ENCODE data around the gene MYH6. TPM values are rescaled to one million over a fixed set of nuclear protein-coding genes. Genes with fewer than 3 reads are reported as not detected.
A peak's percentile ranks its signal among the peaks of the same experiment; 100 is the strongest.

MYH6 gene
- polyA plus RNA-seq, 3 donors, result not detected

DNA sequence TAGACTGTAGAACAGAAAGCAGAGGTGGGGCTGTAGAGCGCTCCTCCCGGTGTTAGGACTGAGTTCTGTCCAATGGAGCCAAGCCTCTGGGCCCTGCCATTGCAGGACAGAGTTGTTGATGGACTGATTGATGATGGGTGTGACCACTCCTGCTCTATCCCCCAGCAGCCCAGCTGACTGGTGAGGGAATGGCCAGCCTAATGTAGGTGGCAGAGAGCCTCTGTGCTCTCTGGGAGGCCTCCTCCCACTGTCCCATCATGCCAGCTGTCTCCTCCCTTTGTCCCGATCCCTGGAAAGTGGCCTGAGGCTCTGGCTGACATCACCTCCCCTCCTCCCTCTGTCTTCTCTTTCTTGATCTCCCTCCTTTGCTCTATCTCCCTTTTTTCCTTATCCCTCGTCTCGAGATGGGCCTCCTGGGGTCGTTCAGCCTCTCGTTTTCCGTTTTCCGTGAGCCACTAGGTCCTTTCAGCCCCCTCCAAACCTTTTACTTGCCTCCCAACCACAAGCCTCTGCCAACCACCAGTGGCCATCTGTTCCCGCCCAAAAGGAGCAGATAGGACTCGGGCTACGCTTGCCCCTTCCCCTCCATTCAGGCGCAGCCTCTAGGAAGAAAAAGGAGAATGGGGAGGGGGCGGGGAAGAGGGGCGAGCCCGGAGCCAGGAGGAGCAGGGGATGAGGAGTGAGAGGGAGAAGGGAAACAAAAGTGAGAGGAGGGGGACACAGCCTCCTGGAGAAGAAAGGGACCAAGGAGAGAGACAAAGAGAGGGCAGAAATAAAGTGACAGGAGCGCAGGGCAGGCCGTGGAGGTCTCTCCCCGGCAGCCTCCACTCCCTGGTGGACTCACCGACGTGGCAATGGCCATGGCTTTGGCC lies 43.7 kb downstream of the MYH6 start:
- DNase-seq, result no peak
- H3K4me1 Mint-ChIP-seq, result peaks cover 2% of the 10 kb centered on the region

GRCh38 chr14:23362200-23362599 lies 45.9 kb downstream of the MYH6 start:
- Mint-ChIP-seq H3K9me3 (peaks cover 0 to 10% (median 0%) of the 10 kb centered on the region in 7 donors), H3K27me3 (ENCODE audit: low read depth in 3 of 3) (peaks cover 33 to 45% (median 42%) of the 10 kb centered on the region in 3 donors), H3K36me3 (peaks cover 0 to 2% of the 10 kb centered on the region in 2 donors), H3K4me3 (no peak overlapping the region), H3K4me1 (peaks cover 2% of the 10 kb centered on the region), H3K27ac (no peak overlapping the region)
- Histone ChIP-seq H3K79me2 (ENCODE audit: insufficient read depth, low read length) (no peaks in the 10 kb centered on the region), H3K27ac (ENCODE audit: low read depth in 1 of 2, low read length in 2 of 2) (no peak overlapping the region), H3K9ac (ENCODE audit: insufficient read depth, low read length, poor library complexity, severe bottlenecking) (no peak overlapping the region), H3K4me1 (ENCODE audit: control insufficient read depth in 1 of 2, insufficient read depth in 2 of 2, low read length in 2 of 2) (no peaks in the 10 kb centered on the region), H3K4me3 (replicated peaks in 1 of 3; ENCODE audit: low read depth in 2 of 3, low read length in 3 of 3) (no peak overlapping the region), H3K36me3 (replicated peaks in 1 of 2; ENCODE audit: control insufficient read depth in 1 of 2, insufficient read depth in 2 of 2, low read length in 2 of 2) (no peaks in the 10 kb centered on the region), H3K27me3 (ENCODE audit: control insufficient read depth in 2 of 2, insufficient read depth in 2 of 2, low read length in 2 of 2) (peaks cover 20 to 45% of the 10 kb centered on the region in 2 donors), H3K4me2 (replicated peaks; ENCODE audit: extremely low read depth, low read length, poor library complexity, severe bottlenecking) (no peak overlapping the region), H3K9me3 (replicated peaks in 1 of 2; ENCODE audit: control insufficient read depth in 1 of 2, insufficient read depth in 1 of 2, low read length in 2 of 2) (no peaks in the 10 kb centered on the region), H4K20me1 (ENCODE audit: insufficient read depth, low read length) (no peaks in the 10 kb centered on the region), H2AFZ (ENCODE audit: insufficient read depth, low read depth, low read length, poor library complexity, severe bottlenecking) (no peak overlapping the region)
- DNase-seq, result no peak
- 86% methylated on average over 1 of the region's 3 CpGs for WGBS (ENCODE audit: insufficient coverage)
- TF ChIP-seq, protein P1, sequence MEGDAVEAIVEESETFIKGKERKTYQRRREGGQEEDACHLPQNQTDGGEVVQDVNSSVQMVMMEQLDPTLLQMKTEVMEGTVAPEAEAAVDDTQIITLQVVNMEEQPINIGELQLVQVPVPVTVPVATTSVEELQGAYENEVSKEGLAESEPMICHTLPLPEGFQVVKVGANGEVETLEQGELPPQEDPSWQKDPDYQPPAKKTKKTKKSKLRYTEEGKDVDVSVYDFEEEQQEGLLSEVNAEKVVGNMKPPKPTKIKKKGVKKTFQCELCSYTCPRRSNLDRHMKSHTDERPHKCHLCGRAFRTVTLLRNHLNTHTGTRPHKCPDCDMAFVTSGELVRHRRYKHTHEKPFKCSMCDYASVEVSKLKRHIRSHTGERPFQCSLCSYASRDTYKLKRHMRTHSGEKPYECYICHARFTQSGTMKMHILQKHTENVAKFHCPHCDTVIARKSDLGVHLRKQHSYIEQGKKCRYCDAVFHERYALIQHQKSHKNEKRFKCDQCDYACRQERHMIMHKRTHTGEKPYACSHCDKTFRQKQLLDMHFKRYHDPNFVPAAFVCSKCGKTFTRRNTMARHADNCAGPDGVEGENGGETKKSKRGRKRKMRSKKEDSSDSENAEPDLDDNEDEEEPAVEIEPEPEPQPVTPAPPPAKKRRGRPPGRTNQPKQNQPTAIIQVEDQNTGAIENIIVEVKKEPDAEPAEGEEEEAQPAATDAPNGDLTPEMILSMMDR (IDR thresholded peaks at IDR 0.05), result no peak
- intact Hi-C loops (cut with micrococcal nuclease), result no loop called here

More for the DNA sequence above, 43.7 kb downstream of the MYH6 start:
- peaks cover 0 to 10% (median 0%) of the 10 kb centered on the region in 7 donors for H3K9me3 Mint-ChIP-seq
- no peaks in the 10 kb centered on the region for H3K36me3 ChIP-seq (replicated peaks in 1 of 2; ENCODE audit: control insufficient read depth in 1 of 2, insufficient read depth in 2 of 2, low read length in 2 of 2)
- peaks cover 43 to 57% (median 50%) of the 10 kb centered on the region in 3 donors for H3K27me3 Mint-ChIP-seq (ENCODE audit: low read depth in 3 of 3)
- WGBS (ENCODE audit: insufficient coverage), result 33% methylated on average over 16 of the region's 21 CpGs
- no peaks in the 10 kb centered on the region for H4K20me1 ChIP-seq (ENCODE audit: insufficient read depth, low read length)
- no peaks in the 10 kb centered on the region for H3K79me2 ChIP-seq (ENCODE audit: insufficient read depth, low read length)
- intact Hi-C loops (cut with micrococcal nuclease), result no loop called here
- peaks cover 0 to 2% of the 10 kb centered on the region in 2 donors for H3K36me3 Mint-ChIP-seq
- TF ChIP-seq, protein P1 (IDR thresholded peaks at IDR 0.05), result no peak
- H3K9me3 ChIP-seq (replicated peaks in 1 of 2; ENCODE audit: control insufficient read depth in 1 of 2, insufficient read depth in 1 of 2, low read length in 2 of 2), result no peaks in the 10 kb centered on the region
- H3K27ac Mint-ChIP-seq, result no peak overlapping the region
- peak overlapping the region in 1 of 2 donors; percentile 79 for H3K4me3 Mint-ChIP-seq
- no peak overlapping the region for H2AFZ ChIP-seq (ENCODE audit: insufficient read depth, low read depth, low read length, poor library complexity, severe bottlenecking)
- no peak overlapping the region for H3K4me2 ChIP-seq (replicated peaks; ENCODE audit: extremely low read depth, low read length, poor library complexity, severe bottlenecking)
- no peaks in the 10 kb centered on the region for H3K4me1 ChIP-seq (ENCODE audit: control insufficient read depth in 1 of 2, insufficient read depth in 2 of 2, low read length in 2 of 2)
- no peak overlapping the region for H3K4me3 ChIP-seq (replicated peaks in 1 of 3; ENCODE audit: low read depth in 2 of 3, low read length in 3 of 3)
- no peak overlapping the region for H3K27ac ChIP-seq (ENCODE audit: low read depth in 1 of 2, low read length in 2 of 2)
- no peak overlapping the region for H3K9ac ChIP-seq (ENCODE audit: insufficient read depth, low read length, poor library complexity, severe bottlenecking)
- peaks cover 25 to 54% of the 10 kb centered on the region in 2 donors for H3K27me3 ChIP-seq (ENCODE audit: control insufficient read depth in 2 of 2, insufficient read depth in 2 of 2, low read length in 2 of 2)
